HG02938 (cell line): ENCODE results near the gene LST1.
"Not testable (repeated sequence)": the region's sequence is repeated elsewhere in the genome, so short reads cannot be mapped to it uniquely, and the experiment has no call there.

Source experiments
- ATAC-seq: cut with Tn5 transposase; IDR thresholded peaks from one replicate; pipeline ENCODE4 v1.9.1; 2021; ENCODE audit warnings: mild to moderate bottlenecking, moderate library complexity; ENCODE audit not compliant: unreplicated experiment

LST1 gene

DNA sequence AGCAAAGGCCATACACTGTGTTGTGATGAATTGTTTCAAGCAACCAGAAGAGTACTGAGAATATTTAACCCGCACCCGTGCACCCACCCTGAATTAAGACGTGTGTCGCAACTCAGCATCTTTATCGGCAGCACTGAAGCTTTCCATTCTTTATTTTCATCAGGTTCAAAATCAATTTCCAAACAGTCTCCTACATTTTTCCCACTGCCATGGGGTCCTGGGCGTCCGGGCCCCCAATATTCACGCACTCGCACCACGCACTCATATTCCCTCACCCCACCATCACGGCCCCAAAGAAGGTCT, 5.7 kb upstream of the LST1 start:
- no peak for ATAC-seq

DNA sequence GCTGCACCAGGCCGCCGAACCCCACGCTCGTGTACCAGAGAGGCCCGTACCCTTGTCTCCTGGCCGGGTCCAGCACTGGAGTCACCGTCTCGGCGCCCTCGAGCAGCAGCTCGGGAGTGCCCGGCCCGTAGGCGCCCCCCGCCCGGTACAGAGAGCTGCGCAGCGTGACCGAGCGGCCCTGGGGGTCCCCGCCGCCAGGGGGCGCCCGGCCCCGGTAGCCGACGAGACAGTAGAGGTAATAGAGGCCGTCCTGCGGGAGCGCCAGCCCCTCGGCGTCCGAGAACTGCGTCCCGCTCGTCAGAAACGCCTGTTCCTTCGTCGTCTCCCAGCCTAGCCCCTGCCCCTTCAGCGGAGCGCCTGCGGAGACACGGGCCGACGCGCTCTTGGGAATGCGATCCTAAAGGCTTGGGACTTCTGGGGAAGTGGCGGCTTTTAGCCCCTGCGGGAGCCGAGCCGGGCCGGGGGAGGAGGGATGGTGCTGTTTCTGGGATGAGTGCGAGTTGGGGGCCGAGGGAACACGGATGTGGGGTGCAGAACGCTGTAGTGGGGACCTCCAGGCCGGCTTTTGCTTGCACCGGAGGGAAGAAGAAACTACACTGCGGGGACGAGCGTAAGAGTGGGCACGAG, 5.2 kb upstream of the LST1 start:
- no peak for ATAC-seq

DNA sequence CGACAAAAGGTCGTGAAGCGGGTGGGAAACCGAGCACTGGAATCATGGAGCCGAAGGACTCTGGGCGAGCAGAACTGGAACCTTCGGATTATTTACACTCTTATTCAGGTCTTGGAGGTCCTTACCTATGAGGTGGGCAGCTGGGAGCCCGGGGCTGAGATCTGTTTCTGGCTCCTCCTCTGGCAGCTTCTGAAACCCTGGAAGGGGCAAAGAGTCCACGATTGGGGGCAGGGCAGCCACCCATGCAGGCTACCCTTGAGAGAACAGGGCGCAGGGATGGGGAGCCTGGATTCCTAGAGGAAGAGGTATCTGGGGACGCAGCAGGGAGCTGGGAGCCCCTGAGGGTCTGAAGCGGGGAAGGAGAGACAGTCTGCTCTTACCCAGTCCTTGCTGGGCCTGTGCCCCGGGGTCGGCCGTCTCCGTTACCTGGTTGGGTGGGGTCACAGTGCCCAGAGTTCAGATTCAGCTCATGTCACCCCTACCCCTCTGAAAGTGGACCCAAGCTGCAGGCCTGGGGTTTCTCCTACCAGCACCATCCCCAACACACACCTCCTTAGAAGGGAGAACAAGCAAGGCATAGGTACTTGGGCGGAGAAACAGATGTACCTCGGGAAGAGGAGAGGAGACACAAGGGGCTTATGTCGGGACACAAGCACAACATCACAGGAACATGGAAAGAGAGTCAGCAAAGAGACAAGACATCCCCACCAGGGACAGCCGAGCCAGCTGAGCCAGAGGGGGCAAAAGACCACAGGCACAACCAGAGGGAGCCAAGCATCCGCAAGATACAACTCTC, 4.4 kb upstream of the LST1 start:
- no peak for ATAC-seq

DNA sequence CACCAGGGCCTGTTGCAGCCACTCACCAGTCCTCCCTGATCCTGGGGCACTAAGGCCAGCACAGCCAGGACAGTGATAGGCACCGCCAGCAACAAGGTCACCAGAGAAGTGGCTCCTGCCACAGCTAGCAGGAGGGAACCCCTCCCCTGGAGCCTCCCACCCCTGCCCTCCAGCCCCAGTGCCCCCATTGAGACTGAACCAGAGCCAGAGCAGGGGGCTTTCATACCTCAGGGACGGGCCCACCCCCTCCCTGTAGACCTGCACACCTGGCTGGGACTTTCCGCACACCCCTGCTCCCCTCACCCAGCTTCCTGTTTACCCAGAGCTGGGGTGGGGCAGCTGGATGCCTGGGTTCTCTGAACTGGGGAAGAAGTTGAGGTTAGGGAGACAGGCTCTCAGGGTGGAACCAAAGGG, 3.8 kb upstream of the LST1 start, which contains the start of gene LTB:
Gene LTB, minus strand, starts transcription at position 195 of the 414 bp plus-strand sequence. Its CDS starts 7 bp downstream, at position 188.
- ATAC-seq = no peak

DNA sequence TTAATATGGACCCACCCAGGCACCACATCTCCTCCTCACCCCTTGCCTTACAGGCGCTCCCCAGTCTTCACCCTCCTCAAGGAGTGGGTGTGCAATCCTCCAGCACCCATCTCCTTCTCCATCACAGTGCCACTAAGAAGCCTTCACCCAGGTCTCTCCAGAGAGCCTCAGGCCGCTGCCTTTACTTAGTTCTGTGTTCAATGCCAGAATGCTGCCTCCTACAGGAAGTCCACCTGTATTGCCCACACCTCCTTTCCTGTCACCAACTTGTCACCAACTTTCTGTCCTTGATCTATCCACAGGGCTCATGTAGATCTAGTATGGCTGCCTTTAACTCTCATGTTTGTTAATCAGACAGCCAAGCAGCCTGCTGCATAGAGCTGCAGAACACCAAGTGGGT, 586 bp upstream of the LST1 start:
- no peak for ATAC-seq

DNA sequence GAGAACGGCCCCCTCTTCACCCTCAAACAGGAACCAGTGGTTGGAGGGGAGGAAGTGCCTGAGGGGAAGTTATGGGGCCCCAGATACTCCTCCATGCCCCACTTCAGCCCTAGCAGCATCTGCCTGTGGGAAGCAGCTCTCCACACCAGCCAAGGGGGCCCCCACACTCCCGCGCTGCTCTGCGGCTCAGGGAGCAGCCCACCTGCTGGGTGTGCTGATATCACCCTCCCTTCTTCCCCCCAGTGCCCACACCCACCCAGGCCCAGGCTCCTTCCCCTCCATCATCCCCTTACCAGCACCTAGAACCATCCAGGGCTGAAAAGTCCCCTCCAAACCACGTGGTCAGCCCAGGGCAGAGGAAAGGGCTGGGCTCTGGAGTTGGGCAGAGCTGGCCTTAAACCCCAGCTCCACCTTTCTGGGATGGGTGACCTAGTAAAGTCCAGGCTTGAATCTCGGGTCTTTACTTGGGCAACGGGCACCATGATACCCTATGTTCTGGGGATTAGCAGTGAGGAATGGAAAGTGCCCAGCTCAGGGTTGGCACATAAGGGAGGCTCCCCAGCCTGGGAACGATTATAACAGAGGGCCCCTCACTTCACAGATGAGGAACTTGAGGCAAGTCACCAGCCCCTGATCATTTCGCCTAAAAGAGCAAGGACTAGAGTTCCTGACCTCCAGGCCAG, 663 bp downstream of the LST1 start:
- no peak for ATAC-seq

DNA sequence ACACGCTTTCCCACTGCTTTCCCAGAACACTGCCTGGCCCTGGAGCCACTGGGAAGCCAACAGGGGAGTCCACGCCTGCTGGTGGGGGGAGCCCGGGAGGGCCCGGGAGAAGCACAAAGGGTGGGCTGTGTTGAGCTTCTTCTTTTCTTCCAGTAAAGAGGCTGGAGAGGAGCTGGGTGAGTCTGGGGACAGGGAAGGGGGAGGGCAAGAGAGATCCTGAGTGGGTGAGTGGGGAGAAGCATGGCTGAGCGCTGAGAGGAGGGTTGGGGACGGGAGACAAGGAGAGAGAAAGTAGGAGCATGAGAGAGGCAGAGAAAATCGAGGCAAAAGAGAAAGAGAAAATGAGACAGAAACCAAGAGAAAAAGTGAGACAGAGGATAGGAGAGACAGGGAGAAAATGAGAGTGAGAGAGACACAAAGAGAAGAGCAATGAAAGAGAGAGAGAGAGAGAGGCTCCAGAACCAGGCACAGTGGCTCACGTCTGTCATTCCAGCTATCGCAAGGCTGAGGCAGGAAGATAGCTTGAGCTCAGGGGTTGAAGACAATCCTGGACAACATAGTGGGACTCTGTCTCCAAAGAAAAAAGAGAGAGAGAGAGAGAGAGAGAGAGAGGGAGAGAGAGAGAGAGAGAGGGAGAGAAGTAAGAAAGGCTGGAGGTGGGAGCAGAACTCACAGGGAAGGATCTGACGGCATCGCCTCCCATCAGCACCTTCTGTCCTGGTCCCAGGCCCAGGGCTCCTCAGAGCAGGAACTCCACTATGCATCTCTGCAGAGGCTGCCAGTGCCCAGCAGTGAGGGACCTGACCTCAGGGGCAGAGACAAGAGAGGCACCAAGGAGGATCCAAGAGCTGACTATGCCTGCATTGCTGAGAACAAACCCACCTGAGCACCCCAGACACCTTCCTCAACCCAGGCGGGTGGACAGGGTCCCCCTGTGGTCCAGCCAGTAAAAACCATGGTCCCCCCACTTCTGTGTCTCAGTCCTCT, 2.0 kb downstream of the LST1 start:
- no peak for ATAC-seq

DNA sequence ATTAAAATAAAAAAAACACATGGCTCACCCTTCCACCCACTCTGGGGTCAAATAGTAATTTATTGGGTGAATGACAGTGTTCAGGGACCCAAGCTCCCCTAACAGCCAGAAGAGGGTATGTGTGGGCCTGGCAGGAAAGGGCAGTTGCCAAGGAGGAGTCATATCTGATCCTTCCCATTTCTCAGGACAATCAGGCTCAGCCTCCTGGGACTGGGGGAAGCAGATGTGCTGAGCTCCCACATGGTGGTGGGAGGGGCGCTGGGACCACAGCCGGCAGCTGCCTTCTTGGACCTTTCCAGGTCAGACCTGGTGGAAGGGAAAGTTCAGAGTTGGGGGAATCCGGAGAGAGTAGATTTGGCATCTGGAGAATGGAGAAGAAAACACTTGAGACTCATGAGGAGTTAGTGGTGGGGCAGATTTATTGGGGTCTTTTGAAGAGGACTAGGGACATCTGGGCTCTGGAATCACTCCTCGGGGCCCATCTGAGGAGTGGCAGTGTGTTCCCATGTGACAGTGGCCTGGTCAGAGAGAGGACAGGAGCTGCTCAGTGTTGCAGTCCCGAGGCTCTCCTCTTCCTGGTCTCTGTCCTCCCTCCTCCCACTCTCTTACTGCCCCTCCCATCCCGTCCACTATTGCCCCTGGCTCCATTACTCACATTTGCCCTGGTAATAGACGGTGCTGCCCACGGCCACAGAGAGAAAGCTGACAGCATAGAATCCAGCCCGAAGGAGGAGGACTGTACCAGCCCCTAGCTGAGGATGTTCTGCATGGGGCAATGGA, 3.0 kb downstream of the LST1 start:
- no peak for ATAC-seq

DNA sequence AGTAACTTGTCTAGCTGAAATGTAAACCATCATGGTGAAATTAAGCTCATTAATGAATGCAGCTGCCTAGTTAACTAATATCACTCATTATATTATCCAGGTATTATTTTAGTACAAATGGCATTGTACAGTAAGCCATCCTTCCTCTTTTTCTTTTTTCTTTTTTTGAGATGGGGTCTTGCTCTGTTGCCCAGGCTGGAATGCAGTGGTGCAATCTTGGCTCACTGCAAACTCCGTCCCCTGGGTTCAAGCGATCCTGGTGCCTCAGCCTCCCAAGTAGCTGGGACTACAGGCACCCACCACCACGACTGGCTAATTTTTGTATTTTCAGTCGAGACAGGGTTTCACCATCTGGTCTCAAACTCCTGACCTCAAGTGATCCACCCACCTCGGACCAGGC, 4.6 kb downstream of the LST1 start:
- ATAC-seq = not testable (repeated sequence)

DNA sequence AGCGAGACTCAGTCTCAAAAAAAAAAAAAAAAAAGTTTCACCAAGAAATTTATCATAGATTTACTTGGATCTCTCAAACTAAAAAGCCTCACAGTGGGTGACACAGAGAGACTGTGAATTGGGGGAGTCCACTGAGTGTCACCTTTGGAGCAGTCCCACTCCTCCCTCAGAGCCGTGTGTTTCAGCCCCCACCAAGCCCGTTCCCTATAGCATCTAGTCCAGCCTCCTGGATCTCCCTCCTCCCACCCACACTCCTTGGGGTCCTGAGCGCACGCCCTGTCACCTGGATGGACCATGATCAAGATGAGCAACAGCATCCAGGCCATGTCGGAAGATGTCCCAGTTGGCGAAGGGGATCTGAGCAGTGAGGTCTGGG, 6.3 kb downstream of the LST1 start:
- no peak for ATAC-seq

DNA sequence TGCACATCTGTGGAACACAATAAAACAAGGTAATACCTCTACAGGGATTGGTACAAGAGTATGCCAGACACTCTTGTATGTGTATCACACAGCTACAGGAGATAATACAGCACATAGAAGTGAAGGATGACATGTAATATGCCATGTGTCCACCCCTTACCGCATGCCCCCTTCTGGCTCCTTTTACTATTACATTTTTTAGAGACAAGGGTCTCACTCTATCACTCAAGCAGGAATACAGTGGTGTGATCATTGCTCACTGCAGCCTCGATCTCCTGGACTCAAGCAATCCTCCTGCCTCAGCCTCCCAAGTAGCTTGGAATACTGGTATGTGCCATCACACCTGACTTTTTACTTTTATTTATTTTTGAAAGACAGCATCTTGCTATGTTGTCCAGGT, 10.9 kb downstream of the LST1 start:
- ATAC-seq = no peak

DNA sequence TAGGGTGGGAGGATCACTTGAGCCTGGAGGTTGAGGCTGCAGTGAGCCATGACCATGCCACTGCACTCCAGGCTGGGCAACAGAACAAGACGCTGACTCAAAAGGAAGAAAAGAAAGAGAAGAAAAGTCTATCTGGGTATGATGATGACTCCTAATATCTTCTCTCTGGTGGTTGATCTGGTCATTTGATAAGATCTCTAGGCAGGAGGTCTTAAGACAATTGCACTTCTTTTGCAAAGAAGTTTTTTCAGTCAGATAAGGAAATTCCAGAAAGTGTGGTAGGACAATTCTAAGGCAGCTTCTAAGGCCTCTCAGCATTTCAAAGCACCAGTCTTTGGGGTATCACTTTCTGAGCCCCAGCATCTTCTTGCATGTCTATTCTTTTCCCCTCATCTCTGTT, 21.2 kb downstream of the LST1 start:
- no peak for ATAC-seq

DNA sequence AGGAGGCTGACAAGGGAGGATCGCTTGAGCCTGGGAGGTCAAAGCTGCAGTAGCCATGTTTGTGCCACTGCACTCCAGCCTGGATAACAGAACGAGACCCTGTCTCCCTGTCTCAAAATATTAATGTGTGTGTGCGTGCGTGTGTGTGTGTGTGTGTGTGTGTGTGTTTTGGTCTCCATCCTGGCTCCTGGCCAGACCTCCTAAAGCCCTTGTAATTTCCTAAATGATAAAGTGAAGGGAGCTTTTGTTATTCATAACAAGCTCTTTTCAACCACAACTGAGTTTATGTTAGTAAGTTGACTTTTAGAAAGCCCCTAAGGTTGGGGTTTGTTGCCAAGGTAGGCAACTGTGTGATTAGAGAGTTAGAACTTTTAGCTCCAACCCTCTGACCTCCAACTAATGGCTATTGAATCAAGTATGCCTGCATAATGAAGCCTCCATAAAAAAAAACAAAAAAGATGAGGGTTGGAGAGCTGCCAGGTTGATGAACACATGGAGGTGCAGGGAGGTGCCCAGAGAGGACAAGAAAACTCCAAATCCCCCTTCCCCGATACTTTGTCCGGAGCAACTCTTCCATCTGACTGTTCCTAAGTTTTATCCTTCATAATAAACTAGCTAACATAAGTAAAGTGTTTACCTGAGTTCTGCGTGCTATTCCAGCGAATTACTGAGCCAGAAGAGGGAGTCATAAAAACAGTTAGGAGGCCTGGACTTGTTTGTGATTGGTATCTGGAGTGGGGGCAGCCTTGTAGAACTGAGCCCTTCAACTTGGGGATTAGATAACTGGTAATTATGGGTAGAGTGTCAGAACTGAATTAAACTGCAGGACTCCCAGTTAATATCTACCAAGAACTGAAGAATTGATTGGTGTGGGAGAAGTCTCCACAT, 23.7 kb downstream of the LST1 start:
- ATAC-seq = no peak

DNA sequence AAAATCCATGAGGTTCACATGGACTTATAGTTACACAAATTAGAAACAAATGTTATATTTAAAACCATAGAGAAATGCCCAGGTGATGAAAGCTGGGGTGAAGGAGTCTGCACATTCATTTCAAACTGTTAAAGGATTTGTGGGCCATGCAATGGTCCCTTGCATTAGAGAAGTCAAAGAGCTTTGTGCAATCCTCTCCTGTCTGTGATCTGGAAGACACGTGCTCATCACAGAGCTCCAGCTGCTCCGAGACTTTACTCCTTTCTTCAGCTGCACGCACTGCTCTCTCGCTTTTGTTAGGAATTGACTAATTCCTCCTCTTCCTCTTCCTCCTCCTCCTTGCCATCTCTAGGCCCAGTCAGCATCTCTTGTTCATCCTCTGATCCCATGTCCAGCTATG, 24.9 kb downstream of the LST1 start:
- ATAC-seq = no peak

DNA sequence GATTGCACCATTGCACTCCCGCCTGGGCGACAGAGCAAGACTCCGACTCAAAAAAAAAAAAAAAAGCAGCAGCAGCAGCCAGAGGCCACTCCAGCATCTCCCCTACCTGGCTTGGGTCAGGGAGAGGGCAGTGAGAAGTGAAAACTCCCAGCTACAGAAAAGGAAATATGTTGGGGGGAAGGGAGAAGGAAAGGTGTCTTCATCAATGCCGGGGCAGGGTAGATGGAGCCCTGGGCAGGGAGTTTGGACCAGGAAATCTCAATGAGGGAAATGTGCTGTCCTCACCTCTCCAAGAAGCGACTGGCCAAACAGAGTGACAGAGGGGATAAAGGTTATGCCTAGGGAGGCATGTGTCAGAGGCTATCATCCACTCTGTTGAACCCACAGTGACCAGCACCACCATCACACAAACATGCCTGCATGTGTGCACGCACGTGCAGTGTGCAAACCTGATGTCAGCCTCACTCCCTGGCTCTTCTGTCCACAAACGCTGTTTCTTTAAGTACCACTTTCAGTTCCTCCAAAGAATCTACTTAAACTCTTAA, 28.1 kb downstream of the LST1 start:
- ATAC-seq = no peak

DNA sequence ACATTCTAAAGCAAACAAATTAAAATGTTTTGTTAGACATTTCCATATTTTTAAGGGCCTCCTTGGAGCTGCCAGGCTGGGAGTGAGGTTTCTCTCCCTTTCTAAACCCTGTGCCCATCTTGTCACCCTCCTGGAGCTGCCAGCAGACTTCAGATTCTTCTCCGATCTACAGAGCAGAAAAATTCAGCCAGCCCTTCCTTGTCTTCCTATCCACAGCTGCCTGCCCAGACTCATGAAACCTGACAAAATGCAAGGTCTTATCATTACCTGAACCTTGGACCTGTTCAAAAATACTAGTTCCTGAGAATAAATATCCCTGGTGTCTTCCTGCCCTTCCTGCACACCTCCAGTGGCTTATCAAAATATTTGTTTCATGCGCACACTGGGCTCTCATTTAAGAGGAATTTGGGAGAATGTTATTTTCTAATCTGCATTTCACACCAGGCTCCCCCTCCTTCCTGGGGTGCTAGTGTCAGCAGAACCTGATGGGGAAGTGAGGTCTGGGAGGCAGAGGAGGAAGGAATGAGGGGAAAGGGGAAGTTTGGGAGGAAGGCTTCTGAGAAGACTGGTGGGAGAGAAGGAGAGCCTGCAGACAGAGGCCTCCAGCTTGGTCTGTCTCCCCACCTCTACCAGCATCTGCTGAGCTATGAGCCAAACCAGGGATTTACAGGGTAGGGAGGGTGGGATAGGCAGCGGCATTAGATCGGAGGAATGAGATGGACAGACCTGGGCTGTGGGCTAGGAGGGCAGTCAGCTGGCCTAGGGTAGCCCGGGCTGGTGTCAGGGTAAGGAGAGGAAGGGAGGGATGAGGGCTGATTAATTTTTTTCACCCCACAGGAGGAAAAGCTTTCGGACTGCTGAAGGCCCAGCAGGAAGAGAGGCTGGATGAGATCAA, 28.9 kb downstream of the LST1 start, which contains the start of gene AIF1:
Gene AIF1, plus strand, starts transcription at position 551 of the 895 bp plus-strand sequence. Its CDS starts 96 bp downstream, at position 647.
- ATAC-seq = no peak

DNA sequence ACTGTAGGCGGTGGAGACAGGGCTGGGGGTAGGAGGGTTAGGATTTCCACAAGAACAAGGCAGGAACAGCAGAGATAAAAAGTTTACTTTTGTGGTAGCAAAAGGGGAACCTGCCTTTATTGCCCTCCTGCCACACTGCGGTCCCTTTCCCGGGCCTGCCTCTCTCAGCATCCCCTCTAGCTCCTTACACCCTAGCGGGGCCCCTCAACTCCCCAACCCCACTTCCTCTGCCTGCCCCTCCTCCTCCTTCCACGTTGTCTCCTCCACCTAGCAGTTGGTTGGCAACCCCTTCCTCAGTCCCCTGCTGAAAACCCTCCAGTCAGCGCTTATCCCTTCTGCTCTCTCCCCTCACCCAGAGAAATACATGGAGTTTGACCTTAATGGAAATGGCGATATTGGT, 29.7 kb downstream of the LST1 start:
- no peak for ATAC-seq

DNA sequence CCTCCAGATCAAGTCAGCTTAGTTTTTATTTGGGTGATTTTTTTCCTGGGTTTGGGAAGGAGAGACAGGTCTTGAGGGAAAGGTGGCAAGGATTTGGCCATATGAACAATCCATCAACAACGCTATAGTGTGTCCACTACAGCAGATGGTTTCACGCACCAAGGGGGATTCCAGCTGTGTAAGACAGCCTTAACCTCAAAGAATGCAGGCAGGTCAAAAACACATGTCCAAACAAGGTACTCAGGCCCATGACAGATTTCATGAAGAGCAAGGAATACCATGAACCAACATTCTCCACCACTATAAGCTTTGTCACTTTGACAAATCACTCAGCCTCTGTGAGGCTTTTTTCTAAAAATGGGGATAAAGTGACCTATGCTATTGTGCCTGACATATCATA, 30.9 kb downstream of the LST1 start:
- no peak for ATAC-seq
